ENCODE data around the gene TBCK.
"Not testable (repeated sequence)": the region's sequence is repeated elsewhere in the genome, so short reads cannot be mapped to it uniquely, and the experiment has no call there.

TBCK gene

GRCh38 chr4:106329041-106329618 lies 13.1 kb upstream of the TBCK start:
- in situ Hi-C loops (cut with HindIII; ENCODE audit: low pct_ligation_motif_present, low pct_unique_long_range_greater_than_20kb, low sequenced_read_pairs) = no loop called here
- peak; percentile 51 for DNase-seq

DNA sequence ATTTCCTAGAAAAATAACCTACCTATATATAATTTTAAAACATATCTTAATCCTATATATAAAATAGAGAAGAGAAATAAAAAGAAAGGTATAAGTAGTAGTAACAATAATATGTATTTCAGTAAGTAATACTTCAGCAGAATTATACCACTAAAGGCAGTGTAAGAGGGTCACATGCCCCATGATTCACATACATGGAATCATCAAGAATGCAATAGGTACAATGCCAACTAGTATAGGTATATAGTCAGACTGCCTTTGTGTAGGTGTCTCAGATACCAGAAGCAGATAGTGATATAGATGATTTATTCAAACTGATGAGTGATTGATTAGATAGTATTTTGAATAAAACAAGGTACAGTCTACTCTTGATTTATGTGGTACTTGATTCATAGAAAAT lies 9.8 kb upstream of the TBCK start:
- peak; percentile 24 for DNase-seq
- in situ Hi-C loops (cut with HindIII; ENCODE audit: low pct_ligation_motif_present, low pct_unique_long_range_greater_than_20kb, low sequenced_read_pairs) = no loop called here

GRCh38 chr4:106323119-106323518 lies 7.1 kb upstream of the TBCK start:
- DNase-seq = no peak
- in situ Hi-C loops (cut with HindIII; ENCODE audit: low pct_ligation_motif_present, low pct_unique_long_range_greater_than_20kb, low sequenced_read_pairs) = no loop called here

DNA sequence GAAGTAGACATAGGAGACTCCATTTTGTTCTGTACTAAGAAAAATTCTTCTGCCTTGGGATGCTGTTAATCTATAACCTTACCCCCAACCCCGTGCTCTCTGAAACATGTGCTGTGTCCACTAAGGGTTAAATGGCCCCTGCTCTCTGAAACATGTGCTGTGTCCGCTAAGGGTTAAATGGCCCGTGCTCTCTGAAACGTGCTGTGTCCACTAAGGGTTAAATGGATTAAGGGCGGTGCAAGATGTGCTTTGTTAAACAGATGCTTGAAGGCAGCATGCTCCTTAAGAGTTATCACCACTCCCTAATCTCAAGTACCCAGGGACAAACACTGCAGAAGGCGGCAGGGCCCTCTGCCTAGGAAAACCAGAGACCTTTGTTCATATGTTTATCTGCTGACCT lies 5.8 kb upstream of the TBCK start:
- DNase-seq; in situ Hi-C loops (cut with HindIII; ENCODE audit: low pct_ligation_motif_present, low pct_unique_long_range_greater_than_20kb, low sequenced_read_pairs): not testable (repeated sequence)

DNA sequence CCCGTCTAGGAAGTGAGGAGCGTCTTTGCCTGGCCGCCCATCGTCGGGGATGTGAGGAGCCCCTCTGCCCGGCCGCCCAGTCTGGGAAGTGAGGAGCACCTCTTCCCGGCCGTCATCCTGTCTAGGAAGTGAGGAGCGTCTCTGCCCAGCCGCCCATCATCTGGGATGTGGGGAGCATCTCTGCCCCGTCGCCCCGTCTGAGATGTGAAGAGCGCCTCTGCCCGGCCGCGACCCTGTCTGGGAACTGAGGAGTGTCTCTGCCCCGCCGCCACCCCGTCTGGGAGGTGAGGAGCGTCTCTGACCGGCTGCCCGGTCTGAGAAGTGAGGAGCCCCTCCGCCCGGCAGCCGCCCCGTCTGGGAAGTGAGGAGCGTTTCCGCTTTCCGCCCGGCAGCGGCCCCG lies 5.2 kb upstream of the TBCK start:
- in situ Hi-C loops (cut with HindIII; ENCODE audit: low pct_ligation_motif_present, low pct_unique_long_range_greater_than_20kb, low sequenced_read_pairs); DNase-seq: not testable (repeated sequence)

GRCh38 chr4:106320235-106320634 lies 4.2 kb upstream of the TBCK start:
- no peak for DNase-seq
- in situ Hi-C loops (cut with HindIII; ENCODE audit: low pct_ligation_motif_present, low pct_unique_long_range_greater_than_20kb, low sequenced_read_pairs) = no loop called here

DNA sequence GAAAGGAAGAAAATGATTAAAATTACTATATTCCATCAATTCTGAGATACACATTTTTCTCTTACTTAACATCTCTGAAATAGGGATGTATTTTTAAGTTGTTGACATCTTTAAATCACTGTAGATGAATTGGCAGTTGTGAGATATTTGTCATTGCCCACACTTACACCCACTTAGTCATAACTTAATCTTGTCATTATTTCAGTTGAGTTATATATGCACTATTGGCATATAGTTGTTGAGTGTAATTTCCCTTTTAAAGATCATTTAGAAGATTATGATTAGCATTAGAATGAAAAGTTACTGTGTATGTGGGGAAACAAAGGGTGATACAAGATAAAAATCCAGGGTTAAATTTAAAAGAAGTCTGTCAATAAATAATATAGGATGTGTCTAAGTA lies 2.5 kb upstream of the TBCK start:
- in situ Hi-C loops (cut with HindIII; ENCODE audit: low pct_ligation_motif_present, low pct_unique_long_range_greater_than_20kb, low sequenced_read_pairs) = no loop called here
- DNase-seq = no peak

- in situ Hi-C loops (cut with HindIII; ENCODE audit: low pct_ligation_motif_present, low pct_unique_long_range_greater_than_20kb, low sequenced_read_pairs) = no loop called here
- DNase-seq = no peak
These were observed 1.8 kb upstream of the TBCK start for GRCh38 chr4:106317815-106318214.

DNA sequence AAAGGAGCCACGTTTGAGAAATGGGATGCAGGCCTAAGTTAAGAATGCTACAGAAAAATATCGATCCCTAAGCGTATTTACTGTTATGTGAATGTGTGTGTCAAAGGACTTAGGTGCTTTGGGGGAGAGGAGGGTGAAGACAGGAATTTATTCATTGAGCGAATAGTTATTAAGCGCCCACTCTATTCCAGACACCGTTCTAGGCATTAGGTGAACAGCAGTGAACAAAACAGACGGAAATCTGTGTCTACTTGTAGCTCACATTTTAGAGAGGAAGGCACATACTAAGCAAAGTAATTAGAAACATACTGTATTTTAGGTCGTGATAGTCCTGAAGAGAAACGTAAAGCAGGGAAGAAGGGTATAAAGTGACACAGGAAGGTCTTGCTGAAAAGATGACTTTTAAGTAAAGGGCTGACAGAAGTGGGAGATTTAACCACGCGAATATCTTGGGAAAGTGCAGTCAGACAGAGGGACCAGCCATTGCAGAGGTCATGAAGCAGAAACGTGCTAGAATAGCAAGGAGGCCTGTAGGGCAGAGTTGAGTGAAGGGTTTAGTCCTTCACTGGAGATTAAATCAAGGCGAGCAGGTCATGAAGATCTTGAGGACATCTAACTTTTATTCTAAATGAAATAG lies 882 bp upstream of the TBCK start:
- peak; percentile 16 for DNase-seq
- in situ Hi-C loops (cut with HindIII; ENCODE audit: low pct_ligation_motif_present, low pct_unique_long_range_greater_than_20kb, low sequenced_read_pairs) = no loop called here

- in situ Hi-C loops (cut with HindIII; ENCODE audit: low pct_ligation_motif_present, low pct_unique_long_range_greater_than_20kb, low sequenced_read_pairs) = no loop called here
- DNase-seq = peak; percentile 68
These were observed 487 bp downstream of the TBCK start for GRCh38 chr4:106315476-106315967.

GRCh38 chr4:106314960-106315359 lies 1.0 kb downstream of the TBCK start:
- in situ Hi-C loops (cut with HindIII; ENCODE audit: low pct_ligation_motif_present, low pct_unique_long_range_greater_than_20kb, low sequenced_read_pairs) = no loop called here
- DNase-seq = no peak

DNA sequence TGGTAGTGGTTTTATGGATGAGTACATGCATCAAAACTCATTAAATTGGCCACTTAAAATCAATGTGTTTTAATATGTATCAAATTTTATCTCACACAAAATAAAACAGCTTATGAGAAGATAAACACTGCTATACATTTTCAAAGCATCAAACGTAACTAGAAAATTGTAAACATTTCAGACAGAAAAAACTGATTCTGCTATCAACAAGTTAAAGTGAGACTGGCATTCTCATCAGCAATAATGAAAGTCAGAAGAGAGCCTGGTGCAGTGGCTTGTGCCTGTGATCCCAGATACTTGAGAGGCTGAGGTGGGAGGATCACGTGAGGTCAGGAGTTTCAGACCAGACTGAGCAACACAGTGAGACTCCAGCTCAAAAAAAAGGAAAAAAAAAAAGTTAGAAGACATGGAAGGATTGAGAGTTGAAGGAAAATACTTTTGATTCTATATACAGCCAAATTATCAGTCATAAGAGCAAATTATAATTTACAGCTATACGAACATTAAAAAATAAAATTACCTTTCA lies 2.9 kb downstream of the TBCK start:
- DNase-seq = peak; percentile 30
- in situ Hi-C loops (cut with HindIII; ENCODE audit: low pct_ligation_motif_present, low pct_unique_long_range_greater_than_20kb, low sequenced_read_pairs) = no loop called here

GRCh38 chr4:106312377-106312776 lies 3.6 kb downstream of the TBCK start:
- in situ Hi-C loops (cut with HindIII; ENCODE audit: low pct_ligation_motif_present, low pct_unique_long_range_greater_than_20kb, low sequenced_read_pairs) = no loop called here
- DNase-seq = no peak

DNA sequence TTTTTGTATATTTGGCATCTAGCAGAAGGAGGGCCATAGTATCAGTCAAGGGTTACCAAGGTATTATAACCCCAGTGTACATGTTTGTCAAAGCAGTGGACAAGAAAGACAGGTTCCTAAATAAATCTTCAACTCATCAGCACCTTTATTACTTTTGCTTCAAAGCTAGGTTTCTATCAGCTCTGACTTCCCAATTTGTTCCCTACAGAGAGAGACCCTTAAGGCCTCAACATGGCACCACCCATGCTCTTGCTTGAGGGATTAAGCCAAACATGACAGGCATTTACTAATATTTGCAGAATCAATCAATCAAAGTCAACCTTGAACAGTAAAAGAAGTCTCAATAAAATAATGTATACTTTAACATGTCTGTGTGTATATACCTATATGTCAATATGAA lies 9.4 kb downstream of the TBCK start:
- no peak for DNase-seq
- in situ Hi-C loops (cut with HindIII; ENCODE audit: low pct_ligation_motif_present, low pct_unique_long_range_greater_than_20kb, low sequenced_read_pairs) = no loop called here

- no peak for DNase-seq
- in situ Hi-C loops (cut with HindIII; ENCODE audit: low pct_ligation_motif_present, low pct_unique_long_range_greater_than_20kb, low sequenced_read_pairs) = no loop called here
These were observed 10.5 kb downstream of the TBCK start for GRCh38 chr4:106305435-106306055.

DNA sequence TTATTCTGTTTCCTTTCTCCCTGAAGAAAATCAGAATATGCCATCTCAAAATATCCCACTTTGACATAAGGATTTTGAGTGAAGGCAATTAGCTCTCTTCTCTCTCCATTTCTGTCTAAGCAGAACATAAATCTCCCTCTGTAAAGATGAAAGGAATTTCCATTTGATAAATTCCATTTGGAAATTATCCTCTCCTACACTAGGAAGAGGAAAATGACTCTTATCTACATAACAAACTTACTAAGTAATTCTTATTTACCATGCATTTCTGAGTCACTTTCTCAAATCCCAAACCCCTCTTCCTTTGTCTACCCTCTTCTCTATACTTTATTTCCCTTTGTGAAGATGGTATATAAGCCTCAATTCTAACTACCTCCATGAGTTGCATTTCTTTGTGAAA lies 11.4 kb downstream of the TBCK start:
- in situ Hi-C loops (cut with HindIII; ENCODE audit: low pct_ligation_motif_present, low pct_unique_long_range_greater_than_20kb, low sequenced_read_pairs) = no loop called here
- DNase-seq = no peak

DNA sequence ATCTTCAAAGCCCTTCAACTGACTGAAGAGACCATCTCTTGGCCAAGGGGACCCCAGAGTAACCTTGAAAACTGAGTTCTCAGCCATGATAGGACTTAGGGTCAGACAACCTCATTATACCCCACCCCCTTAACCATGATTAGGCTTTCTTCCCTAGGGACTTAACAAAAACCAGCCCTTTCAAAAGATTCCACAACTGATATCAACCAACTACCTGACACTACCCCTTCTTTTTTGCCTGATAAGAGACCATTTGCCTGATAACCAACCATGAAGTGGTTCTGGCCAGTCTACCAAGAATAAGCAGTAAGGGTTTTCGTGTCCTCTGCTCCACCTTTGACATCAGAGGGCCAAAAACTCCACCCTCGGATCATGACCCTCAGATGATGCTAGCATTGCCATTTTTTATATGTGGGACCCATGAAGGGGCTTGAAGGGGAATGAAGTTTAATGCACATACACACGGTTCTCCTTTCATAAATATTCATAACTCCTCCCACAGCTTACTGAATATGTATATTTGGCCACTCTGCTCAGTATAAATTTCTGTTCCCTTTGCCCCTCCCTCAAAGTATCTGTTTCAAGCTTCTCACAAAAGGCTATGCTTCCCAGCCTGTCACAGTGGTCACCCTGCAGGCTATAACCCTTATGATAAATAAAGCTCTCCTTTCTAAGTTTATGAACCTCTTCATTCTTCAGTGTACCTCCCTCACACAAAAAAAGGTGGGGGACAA lies 12.3 kb downstream of the TBCK start:
- in situ Hi-C loops (cut with HindIII; ENCODE audit: low pct_ligation_motif_present, low pct_unique_long_range_greater_than_20kb, low sequenced_read_pairs) = no loop called here
- no peak for DNase-seq

GRCh38 chr4:106302062-106302438 lies 14.0 kb downstream of the TBCK start:
- in situ Hi-C loops (cut with HindIII; ENCODE audit: low pct_ligation_motif_present, low pct_unique_long_range_greater_than_20kb, low sequenced_read_pairs) = no loop called here
- DNase-seq = no peak

DNA sequence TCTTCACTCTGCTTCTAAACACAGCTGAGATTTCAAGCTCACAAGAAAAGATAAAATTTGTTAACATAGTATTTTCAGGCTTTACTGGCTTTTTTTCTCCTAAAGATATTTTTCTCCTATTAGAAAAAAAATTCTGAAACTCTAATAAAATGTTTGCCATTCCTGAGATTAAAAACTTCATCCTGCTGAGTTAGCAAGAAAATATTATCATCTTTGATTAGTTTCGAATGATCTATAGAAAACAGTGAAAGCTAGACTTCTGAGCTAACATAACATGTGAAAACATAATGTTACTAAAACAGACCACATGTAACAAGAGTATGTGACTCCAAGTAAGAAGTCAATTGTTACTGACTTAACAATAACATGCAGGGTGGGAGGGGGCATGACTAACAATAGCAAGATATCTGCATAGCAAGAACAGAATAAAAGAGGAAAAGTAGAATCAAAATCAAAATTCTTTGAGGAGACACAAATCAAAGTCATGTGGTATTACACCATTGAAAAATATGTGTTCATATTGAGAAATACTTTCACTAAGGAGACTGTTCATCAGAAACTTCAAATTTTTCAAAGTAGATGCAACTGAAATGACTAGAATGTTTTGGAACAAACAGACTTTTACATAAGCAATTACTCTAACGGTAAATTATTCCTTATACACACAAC lies 14.5 kb downstream of the TBCK start:
- in situ Hi-C loops (cut with HindIII; ENCODE audit: low pct_ligation_motif_present, low pct_unique_long_range_greater_than_20kb, low sequenced_read_pairs) = no loop called here
- no peak for DNase-seq

All from ACHN (cell line).